Activated CD8-positive, alpha-beta T cell treated with anti-CD3 and anti-CD28 coated beads, Interleukin-2, amount 10 ng/mL, durations not matched to agents 7 days and 5 days (primary cell): ENCODE results near the gene HTR4. TPM values are rescaled to one million over a fixed set of nuclear protein-coding genes. Genes with fewer than 3 reads are reported as not detected.
"Not testable (repeated sequence)": the region's sequence is repeated elsewhere in the genome, so short reads cannot be mapped to it uniquely, and the experiment has no call there.

Experiments
- ATAC-seq: fragments of 150-1000 bp; cut with Tn5 transposase; one replicate; pipeline ENCODE4 v1.10.0; 2021; ENCODE audit warnings: moderate library complexity
- CTCF ChIA-PET: fragments of 350-600 bp; sonication (Branson Sonifier 250); formaldehyde crosslinking; loops from one replicate; lab custom pipeline; 2021; ENCODE audit warnings: antibody characterized with exemption; lab: Charles Lee
- POLR2A ChIA-PET: fragments of 350-600 bp; sonication (Branson Sonifier 250); formaldehyde crosslinking; loops from one replicate; lab custom pipeline; 2021; ENCODE audit warnings: antibody characterized with exemption; lab: Charles Lee
- DNase-seq: peaks from one replicate; pipeline ENCODE4 v3.0.0-alpha.2; 2020
- H3K27ac Mint-ChIP-seq: one replicate; pipeline ENCODE4 v1.8.0; 2021; ENCODE audit warnings: mild to moderate bottlenecking, mixed read lengths
- H3K27me3 Mint-ChIP-seq: one replicate; pipeline ENCODE4 v1.8.0; 2021; ENCODE audit warnings: low read depth, mixed read lengths
- H3K36me3 Mint-ChIP-seq: one replicate; pipeline ENCODE4 v1.8.0; 2021; ENCODE audit warnings: low read depth, mixed read lengths
- H3K4me1 Mint-ChIP-seq: one replicate; pipeline ENCODE4 v1.8.0; 2021; ENCODE audit warnings: low read depth, mixed read lengths
- H3K4me3 Mint-ChIP-seq: one replicate; pipeline ENCODE4 v1.8.0; 2021; ENCODE audit warnings: mild to moderate bottlenecking, mixed read lengths
- H3K9me3 Mint-ChIP-seq: one replicate; pipeline ENCODE4 v1.8.0; 2022; ENCODE audit warnings: mixed read lengths; ENCODE audit not compliant: insufficient read depth
- total RNA-seq, 2 experiments: library from RNA; stranded (reverse); gene quantifications; one replicate each; pipeline ENCODE4 v1.2.3, GENCODE V29; 2021

The HTR4 gene
- total RNA-seq, 2 experiments from 2014 or later: not detected

- Mint-ChIP-seq H3K4me3 (no peak overlapping the region), H3K9me3 (no peaks in the 10 kb centered on the region), H3K4me1 (no peaks in the 10 kb centered on the region), H3K27ac (no peak overlapping the region), H3K27me3 (peaks cover 4% of the 10 kb centered on the region), H3K36me3 (no peaks in the 10 kb centered on the region)
- DNase-seq: no peak
- ChIA-PET CTCF (interaction anchor here (0.9 to 5.3 kb wide), 6 partner anchors 13 to 247 kb away, joined by 3 to 23 read pairs (median 4); no protein-coding TSS in a partner anchor), POLR2A (no interaction called here)
- no peak for ATAC-seq
Observed at GRCh38 chr5:148483750-148484149, 170.6 kb downstream of the HTR4 start.

GRCh38 chr5:148482697-148483462, 171.4 kb downstream of the HTR4 start:
- Mint-ChIP-seq H3K4me3 (no peak overlapping the region), H3K36me3 (no peaks in the 10 kb centered on the region), H3K9me3 (no peaks in the 10 kb centered on the region), H3K27ac (no peak overlapping the region), H3K4me1 (no peaks in the 10 kb centered on the region), H3K27me3 (peaks cover 7% of the 10 kb centered on the region)
- ChIA-PET POLR2A (no interaction called here), CTCF (interaction anchor here (0.7 to 5.3 kb wide), 12 partner anchors 9 to 552 kb away, joined by 3 to 23 read pairs (median 4); no protein-coding TSS in a partner anchor)
- peak; percentile 80 for ATAC-seq
- peak; percentile 71 for DNase-seq

- POLR2A ChIA-PET: no interaction called here
- H3K27me3 Mint-ChIP-seq: peaks cover 9% of the 10 kb centered on the region
Observed at GRCh38 chr5:148482196-148482595, 172.1 kb downstream of the HTR4 start.

GRCh38 chr5:148477429-148477828, 176.9 kb downstream of the HTR4 start:
- H3K36me3 Mint-ChIP-seq: no peaks in the 10 kb centered on the region
- POLR2A ChIA-PET: no interaction called here
- peaks cover 15% of the 10 kb centered on the region for H3K27me3 Mint-ChIP-seq
- CTCF ChIA-PET: interaction anchor here (0.8 kb wide), 1 partner anchor 253 kb away, joined by 3 read pairs; no protein-coding TSS in a partner anchor
- H3K27ac Mint-ChIP-seq: no peak overlapping the region
- DNase-seq (no peak), ATAC-seq (no peak)
- no peaks in the 10 kb centered on the region for H3K9me3 Mint-ChIP-seq
- H3K4me1 Mint-ChIP-seq: no peaks in the 10 kb centered on the region
- no peak overlapping the region for H3K4me3 Mint-ChIP-seq

More at GRCh38 chr5:148482196-148482595, 172.1 kb downstream of the HTR4 start:
- DNase-seq (no peak), ATAC-seq (no peak)
- Mint-ChIP-seq H3K36me3 (no peaks in the 10 kb centered on the region), H3K27ac (no peak overlapping the region), H3K4me3 (no peak overlapping the region), H3K9me3 (no peaks in the 10 kb centered on the region), H3K4me1 (no peaks in the 10 kb centered on the region)
- CTCF ChIA-PET: interaction anchor here (0.7 to 5.3 kb wide), 7 partner anchors 9 to 553 kb away, joined by 3 to 23 read pairs (median 4); no protein-coding TSS in a partner anchor

- CTCF ChIA-PET: no interaction called here
- H3K4me3 Mint-ChIP-seq: no peak overlapping the region
- no peaks in the 10 kb centered on the region for H3K4me1 Mint-ChIP-seq
- no peaks in the 10 kb centered on the region for H3K36me3 Mint-ChIP-seq
- peaks cover 15% of the 10 kb centered on the region for H3K27me3 Mint-ChIP-seq
- DNase-seq: no peak
- ATAC-seq: no peak
- POLR2A ChIA-PET: no interaction called here
- H3K27ac Mint-ChIP-seq: no peak overlapping the region
- no peaks in the 10 kb centered on the region for H3K9me3 Mint-ChIP-seq
Observed at GRCh38 chr5:148476302-148476701, 178.0 kb downstream of the HTR4 start.

- no peaks in the 10 kb centered on the region for H3K36me3 Mint-ChIP-seq
- no peak overlapping the region for H3K4me3 Mint-ChIP-seq
- POLR2A ChIA-PET: no interaction called here
- ATAC-seq (no peak), DNase-seq (no peak)
- peaks cover 15% of the 10 kb centered on the region for H3K27me3 Mint-ChIP-seq
- CTCF ChIA-PET: interaction anchor here (0.9 kb wide), 1 partner anchor 8 kb away, joined by 4 read pairs; no protein-coding TSS in a partner anchor
- no peaks in the 10 kb centered on the region for H3K9me3 Mint-ChIP-seq
- no peaks in the 10 kb centered on the region for H3K4me1 Mint-ChIP-seq
- H3K27ac Mint-ChIP-seq: no peak overlapping the region
Observed at GRCh38 chr5:148474025-148474511, 180.3 kb downstream of the HTR4 start.

- H3K4me1 Mint-ChIP-seq: no peaks in the 10 kb centered on the region
- H3K27ac Mint-ChIP-seq: no peak overlapping the region
- no peak overlapping the region for H3K4me3 Mint-ChIP-seq
- ATAC-seq: no peak
- no peak for DNase-seq
- H3K27me3 Mint-ChIP-seq: peaks cover 2% of the 10 kb centered on the region
- CTCF ChIA-PET: no interaction called here
- H3K9me3 Mint-ChIP-seq: no peaks in the 10 kb centered on the region
- POLR2A ChIA-PET: no interaction called here
- H3K36me3 Mint-ChIP-seq: no peaks in the 10 kb centered on the region
Observed at GRCh38 chr5:148471379-148471778, 182.9 kb downstream of the HTR4 start.

- CTCF ChIA-PET: interaction anchor here (1.2 to 3.0 kb wide), 3 partner anchors 12 to 261 kb away, joined by 4 to 12 read pairs (median 5); no protein-coding TSS in a partner anchor
- H3K4me3 Mint-ChIP-seq: no peak overlapping the region
- H3K36me3 Mint-ChIP-seq: no peaks in the 10 kb centered on the region
- no peak overlapping the region for H3K27ac Mint-ChIP-seq
- H3K27me3 Mint-ChIP-seq: peaks cover 6% of the 10 kb centered on the region
- no peak for ATAC-seq
- no peak for DNase-seq
- no peaks in the 10 kb centered on the region for H3K4me1 Mint-ChIP-seq
- POLR2A ChIA-PET: interaction anchor here (1.3 kb wide), 1 partner anchor 11 kb away, joined by 3 read pairs; no protein-coding TSS in a partner anchor
- H3K9me3 Mint-ChIP-seq: no peaks in the 10 kb centered on the region
Observed at GRCh38 chr5:148469501-148469935, 184.8 kb downstream of the HTR4 start.

- H3K36me3 Mint-ChIP-seq, DNase-seq, H3K27me3 Mint-ChIP-seq, H3K9me3 Mint-ChIP-seq, POLR2A ChIA-PET, H3K4me3 Mint-ChIP-seq, ATAC-seq, H3K4me1 Mint-ChIP-seq, H3K27ac Mint-ChIP-seq: not testable (repeated sequence)
- CTCF ChIA-PET: interaction anchor here (3.0 kb wide), 1 partner anchor 14 kb away, joined by 12 read pairs; no protein-coding TSS in a partner anchor
Observed at GRCh38 chr5:148468746-148469145, 185.6 kb downstream of the HTR4 start.

- no peak for DNase-seq
- H3K4me3 Mint-ChIP-seq: no peak overlapping the region
- peaks cover 9% of the 10 kb centered on the region for H3K27me3 Mint-ChIP-seq
- no peaks in the 10 kb centered on the region for H3K4me1 Mint-ChIP-seq
- H3K27ac Mint-ChIP-seq: no peak overlapping the region
- no peaks in the 10 kb centered on the region for H3K9me3 Mint-ChIP-seq
- no peaks in the 10 kb centered on the region for H3K36me3 Mint-ChIP-seq
- ChIA-PET CTCF (interaction anchor here (1.0 to 3.0 kb wide), 2 partner anchors 15 to 263 kb away, joined by 4 to 12 read pairs; no protein-coding TSS in a partner anchor), POLR2A (no interaction called here)
- ATAC-seq: no peak
Observed at GRCh38 chr5:148467958-148468357, 186.4 kb downstream of the HTR4 start.

- no peaks in the 10 kb centered on the region for H3K4me1 Mint-ChIP-seq
- ATAC-seq (no peak), DNase-seq (no peak)
- ChIA-PET CTCF (interaction anchor here (1.2 kb wide), 1 partner anchor 14 kb away, joined by 3 read pairs; no protein-coding TSS in a partner anchor), POLR2A (no interaction called here)
- H3K4me3 Mint-ChIP-seq: no peak overlapping the region
- peaks cover 11% of the 10 kb centered on the region for H3K27me3 Mint-ChIP-seq
- H3K36me3 Mint-ChIP-seq: no peaks in the 10 kb centered on the region
- H3K9me3 Mint-ChIP-seq: no peaks in the 10 kb centered on the region
- no peak overlapping the region for H3K27ac Mint-ChIP-seq
Observed at GRCh38 chr5:148466236-148466580, 188.1 kb downstream of the HTR4 start.
